OCI-LY1 (cell line): ENCODE data around the gene DPEP2NB.

Experiments
- H2AFZ ChIP-seq: fragments of 200-600 bp; sonication (generic), shearing (Covaris generic); 2 replicates; pipeline ENCODE4 v1.6.0; 2014; ENCODE audit warnings: antibody characterized with exemption, mild to moderate bottlenecking, low read length
- H3F3A ChIP-seq: fragments of 200-600 bp; sonication (generic), shearing (Covaris generic); 2 replicates; pipeline ENCODE4 v1.6.0; 2014; ENCODE audit warnings: mild to moderate bottlenecking, antibody characterized with exemption, low read length, moderate library complexity; ENCODE audit not compliant: insufficient read depth
- H3K27ac ChIP-seq: fragments of 200-600 bp; sonication (generic); 2 replicates; pipeline ENCODE4 v1.5.1; 2014; ENCODE audit warnings: low read length, mixed run types, mild to moderate bottlenecking, low read depth; ENCODE audit not compliant: poor library complexity, severe bottlenecking
- H3K27me3 ChIP-seq: fragments of 200-600 bp; sonication (generic); 2 replicates; pipeline ENCODE4 v1.6.0; 2014; ENCODE audit warnings: antibody characterized with exemption, mild to moderate bottlenecking, low read length, moderate library complexity; ENCODE audit not compliant: insufficient read depth
- H3K36me3 ChIP-seq: fragments of 200-600 bp; sonication (generic); 2 replicates; pipeline ENCODE4 v1.6.1; 2014; ENCODE audit warnings: mild to moderate bottlenecking, antibody characterized with exemption, low read length, moderate library complexity, mixed read lengths; ENCODE audit not compliant: insufficient read depth
- H3K4me1 ChIP-seq: fragments of 200-600 bp; sonication (generic); 2 replicates; pipeline ENCODE4 v1.5.1; 2014; ENCODE audit warnings: mild to moderate bottlenecking, low read length, moderate library complexity; ENCODE audit not compliant: insufficient read depth, severe bottlenecking
- H3K4me2 ChIP-seq: fragments of 200-600 bp; sonication (generic), shearing (Covaris generic); 2 replicates; pipeline ENCODE4 v1.6.1; 2014; ENCODE audit warnings: low read length
- H3K4me3 ChIP-seq: fragments of 200-600 bp; sonication (generic); 2 replicates; pipeline ENCODE4 v1.5.1; 2014; ENCODE audit warnings: low read length, low read depth, mild to moderate bottlenecking, mixed read lengths; ENCODE audit not compliant: poor library complexity, severe bottlenecking
- H3K79me2 ChIP-seq: fragments of 200-600 bp; shearing (Covaris generic); 2 replicates; pipeline ENCODE4 v1.6.1; 2016; ENCODE audit warnings: mixed run types, low read length, mixed read lengths; ENCODE audit not compliant: insufficient read depth
- H3K9ac ChIP-seq: fragments of 200-600 bp; sonication (generic), shearing (Covaris generic); 2 replicates; pipeline ENCODE4 v1.6.1; 2014; ENCODE audit warnings: mild to moderate bottlenecking, low read length, mixed read lengths
- H3K9me2 ChIP-seq: fragments of 200-600 bp; sonication (generic), shearing (Covaris generic); 2 replicates; pipeline ENCODE4 v1.6.1; 2014; ENCODE audit warnings: low read depth, mild to moderate bottlenecking, low read length, mixed read lengths
- H3K9me3 ChIP-seq: fragments of 200-600 bp; shearing (Covaris generic); 2 replicates; pipeline ENCODE4 v1.6.1; 2014; ENCODE audit warnings: low read length, mixed read lengths
- H4K20me1 ChIP-seq: fragments of 200-600 bp; sonication (generic), shearing (Covaris generic); 2 replicates; pipeline ENCODE4 v1.6.0; 2016; ENCODE audit warnings: mild to moderate bottlenecking, low read length; ENCODE audit not compliant: insufficient read depth
- CTCF ChIP-seq: fragments of 200-600 bp; sonication (generic), shearing (Covaris generic); IDR thresholded peaks from 2 replicates; pipeline ENCODE4 v1.5.1; 2017; ENCODE audit warnings: mild to moderate bottlenecking, antibody characterized with exemption, low read length, moderate library complexity, mixed read lengths
- EZH2 ChIP-seq: fragments of 200-600 bp; sonication (generic), shearing (Covaris generic); IDR thresholded peaks from 2 replicates; pipeline ENCODE4 v1.8.0; 2017; ENCODE audit warnings: borderline replicate concordance, mixed run types, mild to moderate bottlenecking, antibody characterized with exemption, low read length, moderate library complexity, mixed read lengths

DPEP2NB gene

DNA sequence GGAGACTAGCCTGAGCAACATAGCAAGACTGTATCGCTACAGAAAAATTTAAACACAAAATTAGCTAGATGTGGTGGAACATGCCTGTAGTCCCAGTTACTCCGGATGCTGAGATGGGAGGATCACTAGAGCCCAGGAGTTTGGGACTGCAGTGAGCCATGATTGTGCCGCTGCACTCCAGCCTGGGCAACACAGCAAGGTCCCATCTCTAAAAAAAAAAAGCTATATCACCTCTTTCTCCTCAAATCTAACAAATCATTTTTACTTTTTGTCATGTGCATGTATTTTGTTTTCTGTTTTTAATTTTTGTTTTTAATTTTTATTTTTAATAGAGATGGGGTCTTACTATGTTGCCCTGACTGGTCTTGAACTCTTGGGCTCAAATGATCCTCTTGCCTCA, 13.3 kb upstream of the DPEP2NB start:
- Histone ChIP-seq H3K27ac (no peak overlapping the region), H3F3A (no peaks in the 10 kb centered on the region), H4K20me1 (no peaks in the 10 kb centered on the region), H3K4me2 (no peak overlapping the region), H3K9me2 (no peaks in the 10 kb centered on the region), H2AFZ (no peak overlapping the region), H3K9ac (no peak overlapping the region), H3K27me3 (no peaks in the 10 kb centered on the region), H3K79me2 (peaks cover 6% of the 10 kb centered on the region; the same call in 1 of the 2 replicates), H3K4me3 (no peak overlapping the region), H3K9me3 (no peaks in the 10 kb centered on the region), H3K4me1 (peaks cover 8% of the 10 kb centered on the region), H3K36me3 (peaks cover 49% of the 10 kb centered on the region)
- TF ChIP-seq EZH2 (no peak), CTCF (no peak)

DNA sequence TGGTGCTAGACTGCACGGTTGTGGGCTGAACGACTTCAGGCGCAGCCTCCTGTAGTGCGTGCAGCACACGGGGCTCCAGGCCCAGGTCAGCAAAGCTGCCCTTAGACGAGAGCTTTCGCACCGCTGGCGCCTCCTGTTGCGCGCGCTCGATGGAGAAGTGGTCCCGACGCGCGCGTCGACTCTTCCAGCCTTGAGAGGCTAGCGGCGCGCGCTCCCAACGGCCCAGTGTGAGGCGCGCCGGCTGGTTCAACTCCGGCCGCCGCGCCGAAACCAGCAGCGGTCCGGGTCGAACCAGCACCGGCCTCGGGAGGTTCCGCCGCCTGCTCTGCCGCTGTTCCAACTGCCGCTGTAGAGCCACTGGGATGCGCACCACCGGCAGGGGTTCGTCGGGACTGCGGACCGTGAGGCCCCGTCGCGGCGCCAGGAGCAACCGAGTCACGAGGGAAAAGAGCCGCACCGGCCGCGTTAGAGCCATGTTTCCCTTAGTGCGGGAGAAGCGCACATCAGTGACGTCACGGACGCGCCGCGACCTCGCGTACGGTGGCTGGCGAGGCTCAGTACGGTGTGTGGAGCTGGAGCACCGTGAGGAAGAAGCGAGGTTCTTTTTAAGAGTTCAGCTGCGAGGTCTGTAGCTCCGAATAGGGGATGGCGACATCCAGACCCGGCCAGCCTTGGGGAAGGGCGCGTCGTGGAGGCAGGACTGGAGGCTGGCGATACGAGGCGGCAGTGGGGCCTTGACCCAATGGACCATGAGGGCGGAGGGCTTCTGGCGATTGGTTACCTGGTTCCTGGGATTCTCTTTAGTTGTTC, 7.2 kb upstream of the DPEP2NB start, which contains the start of the genes DDX28 and DUS2:
Gene DDX28 (minus strand): TSS at position 505 of the 810 bp plus-strand sequence. CDS start 30 bp downstream, at position 475.
Gene DUS2 (plus strand): TSS at position 557 of the 810 bp plus-strand sequence. CDS start 14,740 bp downstream, outside the sequence.
- Histone ChIP-seq H3K79me2 (peaks cover 13% of the 10 kb centered on the region), H3K36me3 (peaks cover 41% of the 10 kb centered on the region), H3K4me2 (peak within 1 kb of the TSS; percentile 82), H3K4me1 (peaks cover 24% of the 10 kb centered on the region), H3K9ac (peak within 1 kb of the TSS; percentile 94), H3F3A (no peaks in the 10 kb centered on the region), H4K20me1 (no peaks in the 10 kb centered on the region), H3K9me3 (no peaks in the 10 kb centered on the region), H3K27me3 (no peaks in the 10 kb centered on the region), H3K9me2 (no peaks in the 10 kb centered on the region), H3K27ac (peak within 1 kb of the TSS; percentile 44), H2AFZ (no peak within 1 kb of the TSS), H3K4me3 (peak within 1 kb of the TSS; percentile 89)
- TF ChIP-seq CTCF: no peak
- TF ChIP-seq EZH2: no peak

- peak overlapping the region; percentile 94 for H3K9ac ChIP-seq
- H3K4me1 ChIP-seq: peaks cover 24% of the 10 kb centered on the region
- no peaks in the 10 kb centered on the region for H3F3A ChIP-seq
- no peak overlapping the region for H2AFZ ChIP-seq
- peak overlapping the region; percentile 82 for H3K4me2 ChIP-seq
- no peaks in the 10 kb centered on the region for H3K9me3 ChIP-seq
- H3K36me3 ChIP-seq: peaks cover 35% of the 10 kb centered on the region
- no peak overlapping the region for H3K27ac ChIP-seq
- H4K20me1 ChIP-seq: no peaks in the 10 kb centered on the region
- H3K79me2 ChIP-seq: peaks cover 13% of the 10 kb centered on the region
- no peaks in the 10 kb centered on the region for H3K27me3 ChIP-seq
- H3K9me2 ChIP-seq: no peaks in the 10 kb centered on the region
- H3K4me3 ChIP-seq: peak overlapping the region; percentile 89
- no peak for TF ChIP-seq CTCF
- no peak for TF ChIP-seq EZH2
Observed at GRCh38 chr16:68022278-68022727, 6.6 kb upstream of the DPEP2NB start.
